H1 (cell line): Measurements from ENCODE around the gene TBCE. TPM values are rescaled to one million over a fixed set of nuclear protein-coding genes. Genes with fewer than 3 reads are reported as not detected.

Experiments
- CHD2 ChIP-seq: IDR thresholded peaks from 2 replicates; pipeline ENCODE4 v1.6.1; 2012; ENCODE audit warnings: low read length, improper control_type of control experiment
- CHD7 ChIP-seq: fragments of 300-600 bp; sonication (generic); IDR thresholded peaks from 2 replicates; pipeline ENCODE4 v1.7.1; 2012; ENCODE audit warnings: low read length, moderate library complexity, mild to moderate bottlenecking, inconsistent platforms; ENCODE audit not compliant: insufficient replicate concordance
- polyA plus RNA-seq, 7 experiments: library from polyadenylated mRNA; depleted of rRNA in 3 of 7; stranded (reverse) in 5 of 7; unstranded in 2 of 7; fragments of >200 nt in 5 of 7; fragments of 200-250 nt in 2 of 7; gene quantifications; 1 replicate in 5 of 7; 2 replicates in 1 of 7; 4 replicates in 1 of 7; pipeline versions ENCODE4 v1.2.1 to v1.2.3, GENCODE V29; 2011 to 2013; ENCODE audit warnings: missing spikeins in 2 of 7, mixed read lengths in 2 of 7
- total RNA-seq: library from RNA; stranded (reverse); fragmentation: NEBNext Ultra II Directional; extraction: Animal tissue kit (Norgen Biotek cat#: 25700); gene quantifications from 2 replicates; pipeline ENCODE4 v1.2.1, GENCODE V29; 2021

TBCE gene
- total and polyA plus RNA-seq, 2 of the 8 experiments (the other 6 are each of a cell fraction or from before 2014, with no cell fraction given) = 22.7 to 42.9 TPM

- no peak for TF ChIP-seq CHD7
- TF ChIP-seq CHD2 = no peak
Measured at GRCh38 chr1:235320521-235321179, 46.6 kb upstream of the TBCE start (continued).
